Erythroblast (primary cell): Measurements from ENCODE around the gene CPN2.

Source experiments
- GATA1 ChIP-seq: IDR thresholded peaks from 2 replicates; pipeline ENCODE4 v1.6.1; 2011; ENCODE audit warnings: low read depth, mild to moderate bottlenecking, control low read depth, low read length, moderate library complexity
- POLR2A ChIP-seq: IDR thresholded peaks from 2 replicates; pipeline ENCODE4 v1.6.1; 2011; ENCODE audit warnings: mild to moderate bottlenecking, low read length

- no peak for TF ChIP-seq POLR2A
- no peak for TF ChIP-seq GATA1
Observed at GRCh38 chr3:194354315-194354714, 3.2 kb upstream of the CPN2 start.
